HepG2 (cell line): ENCODE measurements around the gene KHNYN. TPM values are rescaled to one million over a fixed set of nuclear protein-coding genes. Genes with fewer than 3 reads are reported as not detected.

Experiments
- ATAC-seq: fragments of 200-7000 bp; cut with Tn5 transposase; 3 replicates; pipeline ENCODE4 v1.9.1; 2020; ENCODE audit warnings: mild to moderate bottlenecking, moderate library complexity
- BruUV-seq: library from RNA; stranded (reverse); fragments of 400-500 nt; replicated peaks from 2 replicates; lab custom pipeline; 2021; lab: Mats Ljungman, UMichigan
- CTCF ChIA-PET: fragments of 300-600 bp; formaldehyde crosslinking; extraction: SDS; loops from one replicate; lab custom pipeline; 2021; ENCODE audit warnings: low total read pairs, inconsistent platforms, low intra/inter-chr PET ratio; lab: Yijun Ruan, JAX
- POLR2A ChIA-PET: fragments of 350-600 bp; sonication (Branson Sonifier 250); formaldehyde crosslinking; loops from one replicate; lab custom pipeline; 2020; ENCODE audit warnings: antibody characterized with exemption, inconsistent platforms; lab: Yijun Ruan, JAX
- DNase-seq: peaks from one replicate; pipeline ENCODE4 v3.0.0-alpha.2; 2015; ENCODE audit warnings: low spot score
- FAIRE-seq: peaks from 3 replicates; lab custom pipeline; 2011; peaks lifted over from hg19 to GRCh38; lab: Jason Lieb, UNC
- H2AFZ ChIP-seq: one replicate; pipeline ENCODE4 v1.6.1; 2011; ENCODE audit warnings: low read length, inconsistent platforms
- H3K27ac ChIP-seq: fragments of 300-600 bp; 3 replicates; pipeline ENCODE4 v1.8.0; 2011; ENCODE audit warnings: mixed run types, mild to moderate bottlenecking, mixed read lengths, low read length, inconsistent platforms; ENCODE audit not compliant: insufficient read depth; ENCODE audit errors: extremely low read length
- H3K27me3 ChIP-seq, 2 experiments: fragments of 200-600 bp in 1 of 2; 2 replicates in 1 of 2; 3 replicates in 1 of 2; pipeline versions ENCODE4 v1.6.0 to v1.8.0; 2011; ENCODE audit warnings: low read length in 2 of 2, mild to moderate bottlenecking in 2 of 2, moderate library complexity in 2 of 2, inconsistent platforms in 1 of 2; ENCODE audit not compliant: insufficient read depth in 2 of 2, control insufficient read depth in 1 of 2
- H3K36me3 ChIP-seq, 2 experiments: fragments of 200-600 bp in 1 of 2; replicated peaks in 1 of 2; 2 replicates in 1 of 2; 3 replicates in 1 of 2; pipeline versions ENCODE4 v1.5.1 to v1.8.0; 2011; ENCODE audit warnings: low read length in 2 of 2, inconsistent platforms in 1 of 2; ENCODE audit not compliant: insufficient read depth in 2 of 2, control insufficient read depth in 1 of 2
- H3K4me1 ChIP-seq: 2 replicates; pipeline ENCODE4 v1.5.1; 2012; ENCODE audit warnings: low read length, inconsistent platforms; ENCODE audit not compliant: insufficient read depth
- H3K4me2 ChIP-seq: 2 replicates; pipeline ENCODE4 v1.6.0; 2011; ENCODE audit warnings: low read depth, low read length, inconsistent platforms
- H3K4me3 ChIP-seq, 3 experiments: fragments of 200-600 bp in 1 of 3; sonication (generic), shearing (Covaris generic) in 1 of 3; replicated peaks in 1 of 3; 2 replicates each; pipeline ENCODE4 v1.5.1; 2011 to 2016; ENCODE audit warnings: low read length in 3 of 3, inconsistent platforms in 2 of 3, low read depth in 2 of 3, mild to moderate bottlenecking in 2 of 3, control low read depth in 1 of 3, mixed read lengths in 1 of 3; ENCODE audit not compliant: insufficient read depth in 1 of 3
- H3K79me2 ChIP-seq: one replicate; pipeline ENCODE4 v1.6.1; 2011; ENCODE audit warnings: low read length, inconsistent platforms; ENCODE audit not compliant: insufficient read depth
- H3K9ac ChIP-seq: 2 replicates; pipeline ENCODE4 v1.6.0; 2011; ENCODE audit warnings: mild to moderate bottlenecking, low read depth, low read length, inconsistent platforms; ENCODE audit not compliant: insufficient read depth
- H3K9me3 ChIP-seq: 2 replicates; pipeline ENCODE4 v1.5.1; 2012; ENCODE audit warnings: mild to moderate bottlenecking, low read length
- H4K20me1 ChIP-seq: 2 replicates; pipeline ENCODE4 v1.6.0; 2011; ENCODE audit warnings: inconsistent platforms, mild to moderate bottlenecking, low read length, moderate library complexity; ENCODE audit not compliant: insufficient read depth
- RAD51 ChIP-seq: fragments of 450-650 bp; IDR thresholded peaks from 2 replicates; pipeline ENCODE4 v1.6.1; 2016; ENCODE audit warnings: borderline replicate concordance
- SRY ChIP-seq: sonication (generic); formaldehyde crosslinking; IDR thresholded peaks from 2 replicates; pipeline ENCODE4 v1.8.0; 2022; ENCODE audit warnings: mild to moderate bottlenecking, missing genetic modification reagents
- THYN1 ChIP-seq: sonication (generic); formaldehyde crosslinking; IDR thresholded peaks from 2 replicates; pipeline ENCODE4 v1.8.1; 2023; ENCODE audit warnings: low read depth, mild to moderate bottlenecking, moderate library complexity, missing genetic modification reagents, borderline replicate concordance
- WGBS: methylation state at CpG from one replicate; pipeline ENCODE4 v1.1.6; 2017; ENCODE audit warnings: low lambda C conversion rate; 5-methylcytosine and 5-hydroxymethylcytosine counted together
- in situ Hi-C: cut with HindIII; loops from 2 replicates; pipeline ENCODE4 v1.10.0; 2017; ENCODE audit warnings: low pct_unique_long_range_greater_than_20kb; ENCODE audit not compliant: extremely low pct_ligation_motif_present
- intact Hi-C: fragments of 100-400 bp; cut with micrococcal nuclease; formaldehyde crosslinking; loops from one replicate; pipeline ENCODE4 v1.10.0; 2022; ENCODE audit not compliant: unreplicated experiment
- polyA plus RNA-seq, 8 experiments: library from polyadenylated mRNA; depleted of rRNA in 3 of 8; stranded (reverse) in 7 of 8; unstranded in 1 of 8; fragments of >200 nt; fragmentation: Illumina TruSeq in 4 of 8; extraction: Trizol in 4 of 8; gene quantifications; 2 replicates each; pipeline versions ENCODE4 v1.2.1 to v1.2.3, GENCODE V29; 2011 to 2016; ENCODE audit warnings: low read depth in 4 of 8, missing spikeins in 1 of 8, mixed read lengths in 1 of 8; ENCODE audit not compliant: insufficient read depth in 1 of 8
- total RNA-seq, 5 experiments: library from RNA; depleted of rRNA; stranded (reverse); fragments of >200 nt; fragmentation: Illumina TruSeq; extraction: Trizol; gene quantifications; 2 replicates each; pipeline ENCODE4 v1.2.3, GENCODE V29; 2016; ENCODE audit warnings: low read depth in 1 of 5
- TF ChIP-seq, protein P1 (sequence below): sonication (generic); formaldehyde crosslinking; IDR thresholded peaks from 2 replicates; pipeline ENCODE4 v1.4.0; 2020; ENCODE audit warnings: missing genetic modification reagents, mild to moderate bottlenecking, borderline replicate concordance
- TF ChIP-seq, protein P2 (sequence below): sonication (generic); formaldehyde crosslinking; IDR thresholded peaks from 2 replicates; pipeline ENCODE4 v1.5.1; 2020; ENCODE audit warnings: missing genetic modification reagents, mild to moderate bottlenecking, borderline replicate concordance
- TF ChIP-seq, protein P3 (sequence below), 2 experiments: sonication (generic) in 1 of 2; formaldehyde crosslinking in 1 of 2; IDR thresholded peaks; 2 replicates each; pipeline versions ENCODE4 v1.4.0 to v1.6.1; 2018 to 2020; ENCODE audit warnings: missing genetic modification reagents in 2 of 2, borderline replicate concordance in 1 of 2, low read depth in 1 of 2, mild to moderate bottlenecking in 1 of 2, missing biosample characterization in 1 of 2
- TF ChIP-seq, protein P4 (sequence below): IDR thresholded peaks from 2 replicates; pipeline ENCODE4 v1.4.0; 2020; ENCODE audit warnings: mild to moderate bottlenecking, missing genetic modification reagents

The KHNYN gene
- total and polyA plus RNA-seq, 2 of the 13 experiments (the other 11 are each of a cell fraction or from before 2014, with no cell fraction given) = 52.8 to 75.7 TPM

DNA sequence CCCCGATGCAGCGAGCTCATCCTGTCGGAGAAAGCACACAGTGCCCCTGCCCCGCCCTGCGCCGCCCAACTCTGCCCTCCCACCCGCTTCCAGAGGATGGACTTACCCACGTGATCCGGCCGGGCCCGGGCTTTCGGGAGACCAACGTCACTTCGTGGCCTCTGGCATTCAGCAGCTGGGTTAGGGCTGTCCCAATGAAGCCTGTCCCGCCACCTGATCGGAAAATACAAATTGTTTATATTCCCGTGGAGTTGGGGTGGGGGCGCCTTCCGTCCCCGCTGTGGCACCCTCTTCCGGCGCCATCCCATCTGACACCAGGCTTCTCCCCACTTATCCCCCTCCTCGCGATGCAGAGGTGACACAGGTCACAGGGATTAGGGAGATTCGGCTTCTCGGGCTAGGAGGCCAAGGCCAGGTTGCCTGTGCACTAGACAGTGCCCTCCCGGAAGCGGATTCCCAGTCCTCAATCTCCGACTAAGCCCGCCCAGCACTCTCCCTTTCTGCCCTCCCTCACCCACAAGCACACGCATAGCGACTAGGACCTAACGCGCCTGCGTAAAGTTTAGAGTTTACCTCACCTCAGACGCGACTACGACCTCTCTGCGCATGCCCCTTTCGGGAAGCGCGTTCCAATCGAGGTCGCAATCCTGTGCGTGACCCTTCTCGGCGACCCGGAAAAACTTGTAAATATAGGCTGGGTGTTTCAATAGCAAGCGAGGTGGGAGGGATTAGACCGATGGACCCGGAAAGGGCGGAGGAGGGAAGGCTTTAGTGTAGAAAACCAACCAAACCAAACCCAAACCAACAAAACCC is 12.7 kb downstream of the KHNYN start, which contains the start of gene SDR39U1 (continued):
- peak; percentile 98; the same call in 1 of the 2 replicates for TF ChIP-seq SRY
- TF ChIP-seq, protein P1, sequence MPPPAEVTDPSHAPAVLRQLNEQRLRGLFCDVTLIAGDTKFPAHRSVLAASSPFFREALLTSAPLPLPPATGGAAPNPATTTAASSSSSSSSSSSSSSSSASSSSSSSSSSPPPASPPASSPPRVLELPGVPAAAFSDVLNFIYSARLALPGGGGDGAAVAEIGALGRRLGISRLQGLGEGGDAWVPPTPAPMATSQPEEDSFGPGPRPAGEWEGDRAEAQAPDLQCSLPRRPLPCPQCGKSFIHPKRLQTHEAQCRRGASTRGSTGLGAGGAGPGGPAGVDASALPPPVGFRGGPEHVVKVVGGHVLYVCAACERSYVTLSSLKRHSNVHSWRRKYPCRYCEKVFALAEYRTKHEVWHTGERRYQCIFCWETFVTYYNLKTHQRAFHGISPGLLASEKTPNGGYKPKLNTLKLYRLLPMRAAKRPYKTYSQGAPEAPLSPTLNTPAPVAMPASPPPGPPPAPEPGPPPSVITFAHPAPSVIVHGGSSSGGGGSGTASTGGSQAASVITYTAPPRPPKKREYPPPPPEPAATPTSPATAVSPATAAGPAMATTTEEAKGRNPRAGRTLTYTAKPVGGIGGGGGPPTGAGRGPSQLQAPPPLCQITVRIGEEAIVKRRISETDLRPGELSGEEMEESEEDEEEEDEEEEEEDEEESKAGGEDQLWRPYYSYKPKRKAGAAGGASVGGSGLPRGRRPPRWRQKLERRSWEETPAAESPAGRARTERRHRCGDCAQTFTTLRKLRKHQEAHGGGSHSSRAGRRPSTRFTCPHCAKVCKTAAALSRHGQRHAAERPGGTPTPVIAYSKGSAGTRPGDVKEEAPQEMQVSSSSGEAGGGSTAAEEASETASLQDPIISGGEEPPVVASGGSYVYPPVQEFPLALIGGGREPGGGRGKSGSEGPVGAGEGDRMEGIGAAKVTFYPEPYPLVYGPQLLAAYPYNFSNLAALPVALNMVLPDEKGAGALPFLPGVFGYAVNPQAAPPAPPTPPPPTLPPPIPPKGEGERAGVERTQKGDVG (CRISPR knock-in tag) = peak; percentile 94
- TF ChIP-seq, protein P2, sequence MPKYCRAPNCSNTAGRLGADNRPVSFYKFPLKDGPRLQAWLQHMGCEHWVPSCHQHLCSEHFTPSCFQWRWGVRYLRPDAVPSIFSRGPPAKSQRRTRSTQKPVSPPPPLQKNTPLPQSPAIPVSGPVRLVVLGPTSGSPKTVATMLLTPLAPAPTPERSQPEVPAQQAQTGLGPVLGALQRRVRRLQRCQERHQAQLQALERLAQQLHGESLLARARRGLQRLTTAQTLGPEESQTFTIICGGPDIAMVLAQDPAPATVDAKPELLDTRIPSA (CRISPR knock-in tag) = peak; percentile 52; the same call in 1 of the 2 replicates
- TF ChIP-seq THYN1 (CRISPR knock-in tag) = no peak

DNA sequence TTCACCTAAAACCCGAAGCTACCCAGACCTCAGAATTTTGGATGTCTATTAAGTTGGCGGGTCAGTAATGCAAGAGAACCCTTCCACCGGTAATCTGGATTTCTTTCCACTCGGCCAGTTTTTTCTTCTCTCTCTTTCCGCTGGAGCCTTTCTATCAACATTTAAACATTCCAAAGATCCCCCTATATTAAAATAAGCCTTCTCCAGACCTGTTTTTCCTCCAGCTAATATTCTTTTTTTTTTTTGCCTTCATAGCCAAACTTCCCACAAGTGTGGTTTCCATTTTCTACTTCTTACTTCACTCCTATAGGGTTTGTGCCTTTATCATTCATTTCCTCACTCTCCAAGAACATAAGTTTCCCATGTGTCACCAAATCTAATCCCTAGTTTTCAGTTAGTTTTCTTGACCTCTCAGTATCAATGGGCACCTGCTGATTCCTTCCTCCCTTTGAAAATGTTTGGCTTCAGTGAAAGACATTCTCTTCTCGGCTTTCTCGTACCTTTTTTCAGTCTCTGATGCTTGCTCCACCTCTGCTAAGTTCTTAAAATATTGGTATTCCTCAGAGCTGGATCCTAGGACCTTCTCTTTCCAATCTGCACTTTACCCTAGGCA is 13.4 kb downstream of the KHNYN start:
- in situ Hi-C loops (no loop called here), intact Hi-C loops (loop anchor here (2.0 to 10.0 kb wide), 2 partner anchors 16 to 1858 kb away; partner anchors contain the start of gene DAD1)
- CTCF ChIA-PET = interaction anchor here (1.5 kb wide), 1 partner anchor 77 kb away, joined by 4 read pairs; no protein-coding TSS in a partner anchor
- H3K9ac ChIP-seq = peak overlapping the region; percentile 96
- WGBS = under 1% methylated on average over 6 of the region's 7 CpGs
- peak overlapping the region; percentile 85 for H3K4me2 ChIP-seq
- peak overlapping the region; percentile 93 for H3K27ac ChIP-seq
- H2AFZ ChIP-seq = peak overlapping the region; percentile 81
- ATAC-seq = no peak
- no peaks in the 10 kb centered on the region for H4K20me1 ChIP-seq
- POLR2A ChIA-PET = interaction anchor here (0.7 to 5.6 kb wide), 13 partner anchors 14 to 373 kb away, joined by 3 to 242 read pairs (median 10); partner anchors contain the start of genes CBLN3, CIDEB, KHNYN and NOP9
- peaks cover 23 to 32% of the 10 kb centered on the region in 2 experiments for H3K36me3 ChIP-seq
- TSS peak; percentile 89 for BruUV-seq
- H3K79me2 ChIP-seq = peaks cover 22% of the 10 kb centered on the region
- H3K27me3 ChIP-seq = peaks cover 0 to 5% of the 10 kb centered on the region in 2 experiments; a peak in 1 of 5 replicates
- FAIRE-seq = no peak
- H3K9me3 ChIP-seq = no peaks in the 10 kb centered on the region
- DNase-seq = no peak
- peaks cover 18% of the 10 kb centered on the region for H3K4me1 ChIP-seq
- H3K4me3 ChIP-seq = peak overlapping the region; percentile 74 to 98 (median 84)
- no peak for TF ChIP-seq RAD51
- TF ChIP-seq, protein P3, sequence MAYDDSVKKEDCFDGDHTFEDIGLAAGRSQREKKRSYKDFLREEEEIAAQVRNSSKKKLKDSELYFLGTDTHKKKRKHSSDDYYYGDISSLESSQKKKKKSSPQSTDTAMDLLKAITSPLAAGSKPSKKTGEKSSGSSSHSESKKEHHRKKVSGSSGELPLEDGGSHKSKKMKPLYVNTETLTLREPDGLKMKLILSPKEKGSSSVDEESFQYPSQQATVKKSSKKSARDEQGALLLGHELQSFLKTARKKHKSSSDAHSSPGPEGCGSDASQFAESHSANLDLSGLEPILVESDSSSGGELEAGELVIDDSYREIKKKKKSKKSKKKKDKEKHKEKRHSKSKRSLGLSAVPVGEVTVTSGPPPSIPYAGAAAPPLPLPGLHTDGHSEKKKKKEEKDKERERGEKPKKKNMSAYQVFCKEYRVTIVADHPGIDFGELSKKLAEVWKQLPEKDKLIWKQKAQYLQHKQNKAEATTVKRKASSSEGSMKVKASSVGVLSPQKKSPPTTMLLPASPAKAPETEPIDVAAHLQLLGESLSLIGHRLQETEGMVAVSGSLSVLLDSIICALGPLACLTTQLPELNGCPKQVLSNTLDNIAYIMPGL (CRISPR knock-in tag; IDR thresholded peaks at IDR 0.05; ENCODE audit: borderline replicate concordance in 1 of 2, low read depth in 1 of 2) = no peak; a peak in 1 of 4 replicates
- TF ChIP-seq, protein P4, sequence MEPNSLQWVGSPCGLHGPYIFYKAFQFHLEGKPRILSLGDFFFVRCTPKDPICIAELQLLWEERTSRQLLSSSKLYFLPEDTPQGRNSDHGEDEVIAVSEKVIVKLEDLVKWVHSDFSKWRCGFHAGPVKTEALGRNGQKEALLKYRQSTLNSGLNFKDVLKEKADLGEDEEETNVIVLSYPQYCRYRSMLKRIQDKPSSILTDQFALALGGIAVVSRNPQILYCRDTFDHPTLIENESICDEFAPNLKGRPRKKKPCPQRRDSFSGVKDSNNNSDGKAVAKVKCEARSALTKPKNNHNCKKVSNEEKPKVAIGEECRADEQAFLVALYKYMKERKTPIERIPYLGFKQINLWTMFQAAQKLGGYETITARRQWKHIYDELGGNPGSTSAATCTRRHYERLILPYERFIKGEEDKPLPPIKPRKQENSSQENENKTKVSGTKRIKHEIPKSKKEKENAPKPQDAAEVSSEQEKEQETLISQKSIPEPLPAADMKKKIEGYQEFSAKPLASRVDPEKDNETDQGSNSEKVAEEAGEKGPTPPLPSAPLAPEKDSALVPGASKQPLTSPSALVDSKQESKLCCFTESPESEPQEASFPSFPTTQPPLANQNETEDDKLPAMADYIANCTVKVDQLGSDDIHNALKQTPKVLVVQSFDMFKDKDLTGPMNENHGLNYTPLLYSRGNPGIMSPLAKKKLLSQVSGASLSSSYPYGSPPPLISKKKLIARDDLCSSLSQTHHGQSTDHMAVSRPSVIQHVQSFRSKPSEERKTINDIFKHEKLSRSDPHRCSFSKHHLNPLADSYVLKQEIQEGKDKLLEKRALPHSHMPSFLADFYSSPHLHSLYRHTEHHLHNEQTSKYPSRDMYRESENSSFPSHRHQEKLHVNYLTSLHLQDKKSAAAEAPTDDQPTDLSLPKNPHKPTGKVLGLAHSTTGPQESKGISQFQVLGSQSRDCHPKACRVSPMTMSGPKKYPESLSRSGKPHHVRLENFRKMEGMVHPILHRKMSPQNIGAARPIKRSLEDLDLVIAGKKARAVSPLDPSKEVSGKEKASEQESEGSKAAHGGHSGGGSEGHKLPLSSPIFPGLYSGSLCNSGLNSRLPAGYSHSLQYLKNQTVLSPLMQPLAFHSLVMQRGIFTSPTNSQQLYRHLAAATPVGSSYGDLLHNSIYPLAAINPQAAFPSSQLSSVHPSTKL (CRISPR knock-in tag) = no peak
